CD14-positive monocyte (primary cell): ENCODE data around the gene EPAS1. TPM values are rescaled to one million over a fixed set of nuclear protein-coding genes. Genes with fewer than 3 reads are reported as not detected.
A peak's percentile ranks its signal among the peaks of the same experiment; 100 is the strongest.

ENCODE experiments used
- DNase-seq, 3 donors: peaks; one replicate each; pipeline ENCODE4 v3.0.0-alpha.2; 2011 to 2022
- H2AFZ ChIP-seq: 2 replicates; pipeline ENCODE4 v1.6.0; 2012; ENCODE audit warnings: mild to moderate bottlenecking, low read depth, low read length, inconsistent platforms; ENCODE audit not compliant: insufficient read depth, poor library complexity, severe bottlenecking
- H3K27ac ChIP-seq, 2 donors: 1 replicate in 1 of 2; 2 replicates in 1 of 2; pipeline ENCODE4 v1.5.1; 2012 to 2013; ENCODE audit warnings: low read length in 2 of 2, control low read depth in 1 of 2, inconsistent platforms in 1 of 2, low read depth in 1 of 2, mild to moderate bottlenecking in 1 of 2
- H3K27me3 ChIP-seq, 2 donors: one replicate each; pipeline versions ENCODE4 v1.6.0 to v1.6.1; 2011 to 2013; ENCODE audit warnings: low read length in 2 of 2; ENCODE audit not compliant: control insufficient read depth in 2 of 2, insufficient read depth in 2 of 2
- H3K36me3 ChIP-seq, 2 donors: replicated peaks in 1 of 2; 1 replicate in 1 of 2; 2 replicates in 1 of 2; pipeline versions ENCODE4 v1.5.1 to v1.6.1; 2012 to 2013; ENCODE audit warnings: low read length in 2 of 2, control low read depth in 1 of 2, inconsistent platforms in 1 of 2, mild to moderate bottlenecking in 1 of 2; ENCODE audit not compliant: insufficient read depth in 2 of 2, control insufficient read depth in 1 of 2
- H3K4me1 ChIP-seq, 2 donors: 1 replicate in 1 of 2; 2 replicates in 1 of 2; pipeline versions ENCODE4 v1.5.1 to v1.6.1; 2012 to 2013; ENCODE audit warnings: low read length in 2 of 2, control low read depth in 1 of 2, inconsistent platforms in 1 of 2, mild to moderate bottlenecking in 1 of 2, moderate library complexity in 1 of 2; ENCODE audit not compliant: insufficient read depth in 2 of 2, control insufficient read depth in 1 of 2
- H3K4me2 ChIP-seq: replicated peaks from 2 replicates; pipeline ENCODE3; 2012; ENCODE audit warnings: low read length, moderate library complexity, mild to moderate bottlenecking; ENCODE audit not compliant: poor library complexity, severe bottlenecking; ENCODE audit errors: extremely low read depth
- H3K4me3 ChIP-seq, 3 experiments: fragments of 200-600 bp in 1 of 3; sonication (generic) in 1 of 3; replicated peaks in 1 of 3; 1 replicate in 2 of 3; 2 replicates in 1 of 3; pipeline ENCODE4 v1.5.1; 2011 to 2013; ENCODE audit warnings: low read length in 3 of 3, mild to moderate bottlenecking in 3 of 3, control low read depth in 2 of 3, low read depth in 2 of 3, inconsistent platforms in 1 of 3, moderate library complexity in 1 of 3
- H3K79me2 ChIP-seq: 2 replicates; pipeline ENCODE4 v1.6.0; 2012; ENCODE audit warnings: mild to moderate bottlenecking, control low read depth, inconsistent platforms, low read length, moderate library complexity; ENCODE audit not compliant: insufficient read depth
- H3K9ac ChIP-seq: 2 replicates; pipeline ENCODE4 v1.6.0; 2017; ENCODE audit warnings: low read length, mild to moderate bottlenecking; ENCODE audit not compliant: insufficient read depth, poor library complexity, severe bottlenecking
- H3K9me3 ChIP-seq, 2 donors: replicated peaks in 1 of 2; 1 replicate in 1 of 2; 2 replicates in 1 of 2; pipeline versions ENCODE4 v1.5.1 to v1.6.1; 2012 to 2013; ENCODE audit warnings: low read length in 2 of 2, control low read depth in 1 of 2; ENCODE audit not compliant: control insufficient read depth in 1 of 2, insufficient read depth in 1 of 2
- H4K20me1 ChIP-seq: 2 replicates; pipeline ENCODE4 v1.6.0; 2012; ENCODE audit warnings: mild to moderate bottlenecking, low read length, control low read depth, moderate library complexity; ENCODE audit not compliant: insufficient read depth
- H3K27ac Mint-ChIP-seq, 7 donors: one replicate each; pipeline ENCODE4 v1.8.0; 2020; ENCODE audit warnings: mild to moderate bottlenecking in 7 of 7, mixed read lengths in 7 of 7, moderate library complexity in 6 of 7, inconsistent platforms in 2 of 7
- H3K27me3 Mint-ChIP-seq, 3 donors: one replicate each; pipeline ENCODE4 v1.8.0; 2021 to 2022; ENCODE audit warnings: low read depth in 3 of 3, mild to moderate bottlenecking in 3 of 3, mixed read lengths in 3 of 3, moderate library complexity in 3 of 3, inconsistent platforms in 1 of 3
- H3K36me3 Mint-ChIP-seq, 2 donors: one replicate each; pipeline ENCODE4 v1.8.0; 2020; ENCODE audit warnings: mixed read lengths in 2 of 2, inconsistent platforms in 1 of 2, mild to moderate bottlenecking in 1 of 2
- H3K4me1 Mint-ChIP-seq: one replicate; pipeline ENCODE4 v1.8.0; 2020; ENCODE audit warnings: mild to moderate bottlenecking, mixed read lengths
- H3K4me3 Mint-ChIP-seq, 2 donors: one replicate each; pipeline ENCODE4 v1.8.0; 2020; ENCODE audit warnings: mild to moderate bottlenecking in 2 of 2, mixed read lengths in 2 of 2, moderate library complexity in 1 of 2
- H3K9me3 Mint-ChIP-seq, 7 donors: one replicate each; pipeline ENCODE4 v1.8.0; 2020 to 2022; ENCODE audit warnings: mixed read lengths in 7 of 7, mild to moderate bottlenecking in 6 of 7, moderate library complexity in 6 of 7, inconsistent platforms in 2 of 7
- WGBS: methylation state at CpG from one replicate; pipeline ENCODE4 v1.1.5; 2013; ENCODE audit warnings: missing lambda C conversion rate; ENCODE audit not compliant: insufficient coverage; 5-methylcytosine and 5-hydroxymethylcytosine counted together
- intact Hi-C, 2 donors: fragments of 100-400 bp; cut with micrococcal nuclease; formaldehyde crosslinking; loops; one replicate each; pipeline versions ENCODE4 v1.15.0 to v1.15.1; 2023
- polyA plus RNA-seq, 3 donors: library from polyadenylated mRNA; depleted of rRNA in 1 of 3; unstranded in 2 of 3; stranded (reverse) in 1 of 3; fragments of 300-500 nt in 2 of 3; fragments of >200 nt in 1 of 3; fragmentation: Illumina TruSeq in 2 of 3; gene quantifications; 1 replicate in 2 of 3; 2 replicates in 1 of 3; pipeline ENCODE4 v1.2.3, GENCODE V29; 2012 to 2021
- TF ChIP-seq, protein P1 (sequence below): fragments of 200-600 bp; IDR thresholded peaks from one replicate; pipeline ENCODE4 v1.8.0; 2022; ENCODE audit warnings: antibody characterized with exemption, mild to moderate bottlenecking

The EPAS1 gene
- polyA plus RNA-seq, 3 donors = 0.11 to 1.0 (median 0.88) TPM

DNA sequence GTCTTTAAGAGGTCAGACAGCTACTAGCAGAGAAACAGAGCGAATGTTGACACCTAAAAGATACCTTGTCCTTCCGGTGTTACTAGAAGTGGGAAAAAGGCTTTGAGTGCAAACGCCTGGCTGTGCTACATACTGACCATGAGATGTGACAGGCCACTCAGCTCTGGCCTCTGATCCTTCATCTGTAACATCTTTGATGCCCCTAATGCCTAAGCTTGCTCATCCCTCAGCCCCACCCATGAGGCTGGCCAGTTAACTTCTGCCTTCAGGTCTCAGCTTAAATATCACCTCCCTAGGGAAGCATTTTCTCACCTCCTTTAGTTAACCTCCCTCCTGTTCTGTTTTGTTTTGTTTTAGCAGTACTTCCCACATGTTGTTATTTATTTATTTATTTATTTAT, 15.9 kb downstream of the EPAS1 start:
- intact Hi-C loops = no loop called here
- Histone ChIP-seq H3K27me3 (no peaks in the 10 kb centered on the region), H3K27ac (no peak overlapping the region), H3K4me1 (peaks cover 17 to 25% of the 10 kb centered on the region in 2 donors), H3K4me3 (no peak overlapping the region), H2AFZ (no peak overlapping the region), H4K20me1 (no peaks in the 10 kb centered on the region), H3K4me2 (no peak overlapping the region), H3K79me2 (no peaks in the 10 kb centered on the region), H3K9me3 (no peaks in the 10 kb centered on the region), H3K9ac (no peak overlapping the region), H3K36me3 (no peaks in the 10 kb centered on the region)
- no peak for DNase-seq
- H3K4me3 Mint-ChIP-seq = no peak overlapping the region
- H3K27ac Mint-ChIP-seq = no peak overlapping the region
- no peaks in the 10 kb centered on the region for H3K9me3 Mint-ChIP-seq
- TF ChIP-seq, protein P1, sequence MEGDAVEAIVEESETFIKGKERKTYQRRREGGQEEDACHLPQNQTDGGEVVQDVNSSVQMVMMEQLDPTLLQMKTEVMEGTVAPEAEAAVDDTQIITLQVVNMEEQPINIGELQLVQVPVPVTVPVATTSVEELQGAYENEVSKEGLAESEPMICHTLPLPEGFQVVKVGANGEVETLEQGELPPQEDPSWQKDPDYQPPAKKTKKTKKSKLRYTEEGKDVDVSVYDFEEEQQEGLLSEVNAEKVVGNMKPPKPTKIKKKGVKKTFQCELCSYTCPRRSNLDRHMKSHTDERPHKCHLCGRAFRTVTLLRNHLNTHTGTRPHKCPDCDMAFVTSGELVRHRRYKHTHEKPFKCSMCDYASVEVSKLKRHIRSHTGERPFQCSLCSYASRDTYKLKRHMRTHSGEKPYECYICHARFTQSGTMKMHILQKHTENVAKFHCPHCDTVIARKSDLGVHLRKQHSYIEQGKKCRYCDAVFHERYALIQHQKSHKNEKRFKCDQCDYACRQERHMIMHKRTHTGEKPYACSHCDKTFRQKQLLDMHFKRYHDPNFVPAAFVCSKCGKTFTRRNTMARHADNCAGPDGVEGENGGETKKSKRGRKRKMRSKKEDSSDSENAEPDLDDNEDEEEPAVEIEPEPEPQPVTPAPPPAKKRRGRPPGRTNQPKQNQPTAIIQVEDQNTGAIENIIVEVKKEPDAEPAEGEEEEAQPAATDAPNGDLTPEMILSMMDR = no peak
- H3K27me3 Mint-ChIP-seq = peaks cover 0 to 5% (median 2%) of the 10 kb centered on the region in 3 donors
- 95% methylated on average over 2 of the region's 3 CpGs for WGBS
- H3K4me1 Mint-ChIP-seq = peaks cover 31% of the 10 kb centered on the region
- no peaks in the 10 kb centered on the region for H3K36me3 Mint-ChIP-seq

DNA sequence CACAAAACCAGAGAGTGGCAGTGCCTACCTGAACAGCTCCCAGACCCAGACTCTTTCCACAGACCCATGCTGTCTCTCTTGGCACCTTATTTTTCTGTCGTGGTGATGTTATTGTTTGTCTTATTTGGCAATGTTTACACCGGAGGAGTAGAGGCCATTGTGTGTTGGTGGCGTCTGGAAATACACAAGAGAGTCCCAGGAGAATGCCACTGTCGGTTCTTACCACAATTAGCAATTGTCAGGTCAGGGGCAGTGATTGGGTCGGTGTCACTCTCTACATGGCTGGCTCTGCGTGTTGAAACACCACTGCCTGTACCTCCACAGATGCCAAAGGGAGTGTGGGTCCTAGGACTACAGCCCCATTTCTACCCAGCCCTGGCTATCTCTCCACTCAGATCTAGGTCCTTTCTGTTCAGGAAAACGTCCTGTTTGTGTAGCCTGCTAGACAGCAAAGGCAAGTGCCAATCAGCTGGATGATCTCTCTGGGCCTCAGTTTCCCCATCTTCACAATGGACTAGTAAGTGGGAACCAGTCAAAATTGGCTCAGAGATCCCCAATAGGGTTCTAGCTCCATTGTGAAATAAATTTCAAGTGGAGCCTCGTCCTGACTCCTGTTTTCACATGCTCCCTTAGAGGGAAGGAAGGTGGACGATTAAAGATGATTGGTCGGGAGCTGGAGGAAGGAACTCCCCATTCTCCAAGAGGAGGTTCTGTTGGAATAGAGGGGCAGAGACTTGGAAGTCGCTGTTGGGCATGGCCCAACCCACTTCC, 17.0 kb downstream of the EPAS1 start:
- Mint-ChIP-seq H3K9me3 (no peaks in the 10 kb centered on the region), H3K4me1 (peaks cover 27% of the 10 kb centered on the region), H3K36me3 (no peaks in the 10 kb centered on the region), H3K27ac (peak overlapping the region in 1 of 7 donors; percentile 49), H3K4me3 (no peak overlapping the region), H3K27me3 (peaks cover 0 to 5% (median 2%) of the 10 kb centered on the region in 3 donors)
- DNase-seq = no peak
- Histone ChIP-seq H3K4me3 (no peak overlapping the region), H3K4me1 (peaks cover 17 to 25% of the 10 kb centered on the region in 2 donors), H3K9me3 (no peaks in the 10 kb centered on the region), H4K20me1 (no peaks in the 10 kb centered on the region), H3K79me2 (no peaks in the 10 kb centered on the region), H3K4me2 (no peak overlapping the region), H3K27me3 (no peaks in the 10 kb centered on the region), H3K9ac (no peak overlapping the region), H2AFZ (no peak overlapping the region), H3K27ac (no peak overlapping the region), H3K36me3 (no peaks in the 10 kb centered on the region)
- WGBS = 98% methylated on average over 6 of the region's 11 CpGs
- TF ChIP-seq, protein P1 = no peak
- intact Hi-C loops = no loop called here
